ENCODE results near the gene TTC1.
"Not testable (repeated sequence)": the region's sequence is repeated elsewhere in the genome, so short reads cannot be mapped to it uniquely, and the experiment has no call there.

The TTC1 gene

GRCh38 chr5:160057256-160057655 lies 48.3 kb downstream of the TTC1 start:
- no peak overlapping the region for H3K4me3 ChIP-seq (ENCODE audit: low read depth, low read length)
- TF ChIP-seq CTCF (IDR thresholded peaks at IDR 0.05; ENCODE audit: borderline replicate concordance, insufficient read depth, low read depth, low read length), result no peak

GRCh38 chr5:160060001-160060400 lies 51.1 kb downstream of the TTC1 start:
- no peak for TF ChIP-seq CTCF (IDR thresholded peaks at IDR 0.05; ENCODE audit: borderline replicate concordance, insufficient read depth, low read depth, low read length)
- no peak overlapping the region for H3K4me3 ChIP-seq (ENCODE audit: low read depth, low read length)

GRCh38 chr5:160061770-160062169 lies 52.8 kb downstream of the TTC1 start:
- H3K4me3 ChIP-seq (ENCODE audit: low read depth, low read length), result no peak overlapping the region
- no peak for TF ChIP-seq CTCF (IDR thresholded peaks at IDR 0.05; ENCODE audit: borderline replicate concordance, insufficient read depth, low read depth, low read length)

GRCh38 chr5:160064417-160064810 lies 55.5 kb downstream of the TTC1 start:
- TF ChIP-seq CTCF (IDR thresholded peaks at IDR 0.05; ENCODE audit: borderline replicate concordance, insufficient read depth, low read depth, low read length), result no peak
- no peak overlapping the region for H3K4me3 ChIP-seq (ENCODE audit: low read depth, low read length)

GRCh38 chr5:160064995-160065614 lies 56.2 kb downstream of the TTC1 start:
- no peak overlapping the region for H3K4me3 ChIP-seq (ENCODE audit: low read depth, low read length)
- TF ChIP-seq CTCF (IDR thresholded peaks at IDR 0.05; ENCODE audit: borderline replicate concordance, insufficient read depth, low read depth, low read length), result no peak

- not testable (repeated sequence) for H3K4me3 ChIP-seq (ENCODE audit: low read depth, low read length)
Measured at GRCh38 chr5:160069120-160069519, 60.2 kb downstream of the TTC1 start.

GRCh38 chr5:160071516-160071915 lies 62.6 kb downstream of the TTC1 start:
- no peak for TF ChIP-seq CTCF (IDR thresholded peaks at IDR 0.05; ENCODE audit: borderline replicate concordance, insufficient read depth, low read depth, low read length)

GRCh38 chr5:160071916-160072315 lies 63.0 kb downstream of the TTC1 start:
- no peak overlapping the region for H3K4me3 ChIP-seq (ENCODE audit: low read depth, low read length)
- no peak for TF ChIP-seq CTCF (IDR thresholded peaks at IDR 0.05; ENCODE audit: borderline replicate concordance, insufficient read depth, low read depth, low read length)

More at GRCh38 chr5:160071516-160071915, 62.6 kb downstream of the TTC1 start:
- no peak overlapping the region for H3K4me3 ChIP-seq (ENCODE audit: low read depth, low read length)
